Stimulated activated naive CD8-positive, alpha-beta T cell treated with anti-CD3 and anti-CD28 coated beads, Interleukin-15, Interleukin-2, amounts not matched to agents 100 ng/mL and 50 ng/mL, for 24 hours (primary cell): ENCODE measurements around the gene GHRL.

Experiments
- H3K27ac Mint-ChIP-seq: one replicate; pipeline ENCODE4 v1.8.0; 2021; ENCODE audit warnings: mild to moderate bottlenecking, mixed read lengths
- H3K27me3 Mint-ChIP-seq: one replicate; pipeline ENCODE4 v1.8.0; 2021; ENCODE audit warnings: mixed read lengths
- H3K36me3 Mint-ChIP-seq: one replicate; pipeline ENCODE4 v1.8.0; 2021; ENCODE audit warnings: low read depth, mixed read lengths
- H3K4me1 Mint-ChIP-seq: one replicate; pipeline ENCODE4 v1.8.0; 2021; ENCODE audit warnings: low read depth, mixed read lengths
- H3K4me3 Mint-ChIP-seq: one replicate; pipeline ENCODE4 v1.8.0; 2021; ENCODE audit warnings: mild to moderate bottlenecking, mixed read lengths
- H3K9me3 Mint-ChIP-seq: one replicate; pipeline ENCODE4 v1.8.0; 2021; ENCODE audit warnings: mixed read lengths

Gene GHRL

DNA sequence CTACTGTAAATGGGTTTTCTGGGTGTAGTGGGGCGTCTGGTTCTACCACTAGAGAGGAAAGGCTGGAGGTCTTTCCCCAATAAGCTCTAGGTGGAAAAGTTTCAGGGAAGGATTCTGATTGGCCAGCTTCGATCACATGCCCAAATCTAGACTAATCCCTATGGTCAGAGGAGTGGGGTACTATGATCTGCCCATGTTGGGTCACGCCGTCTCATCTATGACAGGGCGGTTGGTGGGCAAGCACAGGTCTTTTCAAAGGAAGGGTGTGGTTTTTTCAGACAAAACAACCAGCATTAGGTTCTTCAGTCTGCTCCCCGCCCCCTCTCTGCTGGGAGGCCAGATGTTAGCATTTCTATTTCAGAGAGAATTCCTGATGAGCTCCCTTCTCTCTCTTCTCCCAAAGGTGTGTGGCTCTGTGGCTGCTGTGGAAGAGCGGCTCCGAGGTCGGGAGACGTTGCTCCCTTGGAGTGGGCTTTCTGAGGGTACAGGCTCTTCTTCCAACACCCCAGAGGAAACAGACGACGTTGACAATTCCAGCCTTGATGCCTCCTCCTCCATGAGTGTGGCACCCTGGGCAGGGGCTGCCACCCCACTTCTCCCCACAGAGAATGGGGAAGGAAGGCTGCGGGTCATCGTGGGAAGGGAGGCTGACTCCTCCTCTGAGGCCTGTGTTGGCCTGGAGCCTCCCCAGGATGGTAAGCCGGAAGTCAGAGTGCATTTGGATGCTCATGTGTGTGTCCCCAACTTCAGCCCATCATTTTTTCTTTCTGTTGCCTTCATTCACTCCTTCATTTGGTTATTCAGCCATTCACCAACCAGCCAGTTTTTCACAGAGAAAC, 54.2 kb downstream of the GHRL start:
- Mint-ChIP-seq H3K4me3 (peak overlapping the region; percentile 18), H3K4me1 (peaks cover 60% of the 10 kb centered on the region), H3K27ac (peak overlapping the region; percentile 88), H3K36me3 (peaks cover 36% of the 10 kb centered on the region), H3K27me3 (no peaks in the 10 kb centered on the region), H3K9me3 (no peaks in the 10 kb centered on the region)
